ENCODE measurements around the gene NTRK2.

Gene NTRK2

GRCh38 chr9:85041466-85042137, 372.1 kb downstream of the NTRK2 start:
- DNase-seq (ENCODE audit: insufficient read length) (no peak), FAIRE-seq (no peak)
- TF ChIP-seq TAF1 (IDR thresholded peaks at IDR 0.05; ENCODE audit: borderline replicate concordance, low read depth, low read length) (no peak), POLR2AphosphoS5 (IDR thresholded peaks at IDR 0.05; ENCODE audit: low read depth, low read length) (no peak), POLR2A (IDR thresholded peaks at IDR 0.05; ENCODE audit: low read depth, low read length) (no peak)

DNA sequence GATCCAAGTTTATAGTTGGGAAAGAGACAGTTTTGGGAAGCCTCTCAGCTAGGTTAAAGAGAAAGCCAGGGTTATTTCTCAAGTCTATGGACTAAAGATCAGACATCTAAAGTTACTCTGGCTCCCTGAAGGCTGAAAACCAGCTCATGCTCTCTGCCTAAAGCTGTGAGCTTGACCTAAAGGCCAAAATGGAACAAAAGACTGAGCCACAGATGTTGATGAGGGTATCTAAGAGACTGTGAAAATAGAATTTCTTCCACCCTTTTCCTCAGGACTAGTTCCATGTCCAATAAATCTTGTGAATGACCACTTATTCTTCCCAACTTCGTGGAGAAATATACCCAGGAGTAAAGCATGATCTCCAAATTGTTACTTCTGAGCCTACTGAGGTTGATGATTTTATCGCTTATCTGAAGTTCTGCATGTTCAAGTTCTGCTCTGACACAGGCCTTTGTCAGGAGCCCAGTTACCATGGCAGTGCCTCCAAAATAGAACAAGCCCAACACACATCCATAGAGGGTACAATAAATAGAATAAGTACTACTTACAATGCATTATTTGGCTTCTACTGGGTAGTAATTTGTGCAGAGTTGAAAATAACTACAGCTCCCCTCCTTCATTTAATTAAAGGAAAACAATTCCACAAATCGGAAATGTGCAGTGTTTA, 373.6 kb downstream of the NTRK2 start:
- no peak for TF ChIP-seq POLR2A (IDR thresholded peaks at IDR 0.05; ENCODE audit: low read depth, low read length)
- TF ChIP-seq POLR2AphosphoS5 (IDR thresholded peaks at IDR 0.05; ENCODE audit: low read depth, low read length), result no peak
- TF ChIP-seq TAF1 (IDR thresholded peaks at IDR 0.05; ENCODE audit: borderline replicate concordance, low read depth, low read length), result no peak
- no peak for FAIRE-seq

DNA sequence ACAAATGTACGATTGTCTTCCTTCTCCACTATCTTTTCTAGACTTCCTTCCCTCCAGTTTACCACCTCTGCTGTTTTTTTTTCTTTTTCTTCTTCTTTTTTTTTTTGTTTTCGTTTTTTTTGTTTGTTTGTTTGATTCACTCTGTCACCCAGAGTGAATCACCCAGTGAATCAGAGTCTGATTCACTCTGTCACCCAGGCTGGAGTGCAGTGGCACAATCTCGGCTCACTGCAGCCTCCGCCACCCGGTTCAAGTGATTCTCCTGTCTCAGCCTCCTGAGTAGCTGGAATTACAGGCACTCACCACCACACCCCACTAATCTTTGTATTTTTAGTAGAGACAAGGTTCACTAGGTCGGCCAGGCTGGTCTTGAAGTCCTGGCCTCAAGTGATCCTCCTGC, 375.7 kb downstream of the NTRK2 start:
- TF ChIP-seq POLR2A (IDR thresholded peaks at IDR 0.05; ENCODE audit: low read depth, low read length), result no peak
- TF ChIP-seq POLR2AphosphoS5 (IDR thresholded peaks at IDR 0.05; ENCODE audit: low read depth, low read length), result no peak
- no peak for TF ChIP-seq TAF1 (IDR thresholded peaks at IDR 0.05; ENCODE audit: borderline replicate concordance, low read depth, low read length)
- DNase-seq (ENCODE audit: insufficient read length), result no peak
- no peak for FAIRE-seq

More for the DNA sequence above, 373.6 kb downstream of the NTRK2 start:
- no peak for DNase-seq (ENCODE audit: insufficient read length)

DNA sequence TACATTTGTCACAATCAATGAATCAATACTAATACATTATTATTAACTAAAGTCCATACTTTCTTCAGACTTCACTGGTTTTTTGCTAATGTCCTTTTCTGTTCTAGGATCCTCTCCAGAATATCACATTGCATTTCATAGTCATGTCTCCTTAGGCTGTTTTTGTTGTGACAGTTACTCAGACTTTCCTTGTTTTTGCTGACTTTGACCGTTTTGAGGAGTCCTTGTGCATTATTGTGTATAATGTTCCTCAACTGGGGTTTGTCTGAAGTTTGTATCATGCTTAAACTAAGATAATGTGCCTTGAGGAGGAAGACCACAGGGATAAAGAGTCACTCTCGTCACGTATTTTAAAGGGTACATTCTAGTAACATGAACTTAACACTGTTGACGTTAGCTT, 376.9 kb downstream of the NTRK2 start:
- no peak for TF ChIP-seq TAF1 (IDR thresholded peaks at IDR 0.05; ENCODE audit: borderline replicate concordance, low read depth, low read length)
- no peak for TF ChIP-seq POLR2A (IDR thresholded peaks at IDR 0.05; ENCODE audit: low read depth, low read length)
- TF ChIP-seq POLR2AphosphoS5 (IDR thresholded peaks at IDR 0.05; ENCODE audit: low read depth, low read length), result no peak
- FAIRE-seq, result no peak
- DNase-seq (ENCODE audit: insufficient read length), result no peak

- FAIRE-seq, result no peak
- no peak for DNase-seq (ENCODE audit: insufficient read length)
- TF ChIP-seq POLR2AphosphoS5 (IDR thresholded peaks at IDR 0.05; ENCODE audit: low read depth, low read length), result no peak
- TF ChIP-seq TAF1 (IDR thresholded peaks at IDR 0.05; ENCODE audit: borderline replicate concordance, low read depth, low read length), result no peak
- no peak for TF ChIP-seq POLR2A (IDR thresholded peaks at IDR 0.05; ENCODE audit: low read depth, low read length)
Measured at GRCh38 chr9:85053206-85053786, 383.8 kb downstream of the NTRK2 start.

DNA sequence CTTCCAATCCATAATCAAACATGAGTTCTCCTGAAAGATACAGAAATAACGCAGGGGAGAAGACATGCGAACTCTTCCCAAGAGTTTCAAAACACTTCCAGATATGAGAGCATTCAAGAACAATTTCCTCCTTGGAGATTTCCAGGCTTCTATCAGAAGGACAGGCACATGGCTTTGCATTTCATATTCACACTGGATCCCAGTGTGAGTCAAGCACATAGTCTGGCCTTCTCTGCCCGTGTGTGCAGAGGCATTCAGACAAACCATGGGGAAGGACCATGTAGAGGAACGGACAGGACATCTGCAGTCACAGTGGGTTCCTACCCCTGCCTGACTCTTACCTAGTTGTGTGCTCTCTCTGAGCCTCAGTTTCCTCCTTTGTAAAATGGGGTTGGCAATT, 384.5 kb downstream of the NTRK2 start:
- DNase-seq (ENCODE audit: insufficient read length) (no peak), FAIRE-seq (no peak)
- TF ChIP-seq POLR2AphosphoS5 (IDR thresholded peaks at IDR 0.05; ENCODE audit: low read depth, low read length) (no peak), POLR2A (IDR thresholded peaks at IDR 0.05; ENCODE audit: low read depth, low read length) (no peak), TAF1 (IDR thresholded peaks at IDR 0.05; ENCODE audit: borderline replicate concordance, low read depth, low read length) (no peak)

GRCh38 chr9:85055506-85056202, 386.1 kb downstream of the NTRK2 start:
- no peak for TF ChIP-seq POLR2AphosphoS5 (IDR thresholded peaks at IDR 0.05; ENCODE audit: low read depth, low read length)
- TF ChIP-seq TAF1 (IDR thresholded peaks at IDR 0.05; ENCODE audit: borderline replicate concordance, low read depth, low read length), result no peak
- no peak for TF ChIP-seq POLR2A (IDR thresholded peaks at IDR 0.05; ENCODE audit: low read depth, low read length)
- DNase-seq (ENCODE audit: insufficient read length) (no peak), FAIRE-seq (peak; percentile 68)

DNA sequence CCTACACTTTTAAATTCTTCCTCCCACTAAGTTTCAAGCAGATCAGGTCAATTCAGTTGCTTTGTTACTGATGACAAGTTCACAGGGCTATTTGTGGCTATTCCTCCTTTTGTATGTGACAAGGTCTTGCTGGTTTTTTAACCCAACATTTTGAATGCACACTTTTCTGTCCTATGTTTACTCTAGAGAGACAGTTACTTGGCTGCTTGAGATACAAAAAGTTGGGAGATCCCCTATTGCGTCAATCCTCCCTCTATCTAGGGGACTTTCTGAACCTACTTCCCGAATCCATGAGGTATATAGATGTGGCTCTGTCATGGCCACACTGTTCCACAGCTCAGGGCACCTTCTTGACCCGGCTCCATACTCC, 386.7 kb downstream of the NTRK2 start:
- FAIRE-seq (peak; percentile 61), DNase-seq (ENCODE audit: insufficient read length) (no peak)
- no peak for TF ChIP-seq TAF1 (IDR thresholded peaks at IDR 0.05; ENCODE audit: borderline replicate concordance, low read depth, low read length)
- no peak for TF ChIP-seq POLR2A (IDR thresholded peaks at IDR 0.05; ENCODE audit: low read depth, low read length)
- no peak for TF ChIP-seq POLR2AphosphoS5 (IDR thresholded peaks at IDR 0.05; ENCODE audit: low read depth, low read length)

- DNase-seq (ENCODE audit: insufficient read length) (no peak), FAIRE-seq (peak; percentile 50)
- TF ChIP-seq POLR2A (IDR thresholded peaks at IDR 0.05; ENCODE audit: low read depth, low read length), result no peak
- TF ChIP-seq POLR2AphosphoS5 (IDR thresholded peaks at IDR 0.05; ENCODE audit: low read depth, low read length), result no peak
- no peak for TF ChIP-seq TAF1 (IDR thresholded peaks at IDR 0.05; ENCODE audit: borderline replicate concordance, low read depth, low read length)
Measured at GRCh38 chr9:85061969-85062368, 392.4 kb downstream of the NTRK2 start.

- DNase-seq (ENCODE audit: insufficient read length) (no peak), FAIRE-seq (peak; percentile 69)
- no peak for TF ChIP-seq POLR2AphosphoS5 (IDR thresholded peaks at IDR 0.05; ENCODE audit: low read depth, low read length)
- TF ChIP-seq POLR2A (IDR thresholded peaks at IDR 0.05; ENCODE audit: low read depth, low read length), result no peak
- no peak for TF ChIP-seq TAF1 (IDR thresholded peaks at IDR 0.05; ENCODE audit: borderline replicate concordance, low read depth, low read length)
Measured at GRCh38 chr9:85062385-85063022, 393.0 kb downstream of the NTRK2 start.

DNA sequence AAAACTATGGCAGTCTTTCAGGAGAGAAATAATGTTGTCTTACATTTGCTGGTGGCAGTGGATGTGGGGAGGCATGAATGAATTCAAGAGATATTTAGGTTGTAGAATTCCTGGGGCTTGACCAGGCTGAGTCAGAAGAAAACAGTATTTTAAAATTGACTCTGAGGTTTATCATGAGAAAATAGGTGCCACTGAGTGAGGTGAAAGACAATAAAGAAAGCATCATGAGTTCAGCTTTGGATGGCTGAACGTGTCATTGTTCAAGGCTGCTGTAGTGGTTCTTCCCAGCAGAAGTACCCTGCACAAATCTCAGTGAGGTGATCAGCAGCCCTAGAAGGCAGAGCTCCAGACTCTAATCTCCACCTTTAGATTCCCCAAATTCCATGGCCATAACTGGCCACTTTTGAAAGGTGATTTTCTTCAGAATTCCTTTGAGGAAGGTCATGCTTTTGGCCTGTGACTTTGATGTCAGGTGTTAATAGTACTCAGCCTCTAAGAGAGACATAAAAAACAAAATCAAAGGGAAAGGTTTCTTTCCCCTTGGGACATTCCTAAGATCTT, 395.4 kb downstream of the NTRK2 start:
- DNase-seq (ENCODE audit: insufficient read length) (no peak), FAIRE-seq (peak; percentile 38)
- TF ChIP-seq POLR2A (IDR thresholded peaks at IDR 0.05; ENCODE audit: low read depth, low read length) (no peak), POLR2AphosphoS5 (IDR thresholded peaks at IDR 0.05; ENCODE audit: low read depth, low read length) (no peak), TAF1 (IDR thresholded peaks at IDR 0.05; ENCODE audit: borderline replicate concordance, low read depth, low read length) (no peak)

Measured in GM12892 (cell line).